ENCODE measurements around the gene MLLT6.

MLLT6 gene

DNA sequence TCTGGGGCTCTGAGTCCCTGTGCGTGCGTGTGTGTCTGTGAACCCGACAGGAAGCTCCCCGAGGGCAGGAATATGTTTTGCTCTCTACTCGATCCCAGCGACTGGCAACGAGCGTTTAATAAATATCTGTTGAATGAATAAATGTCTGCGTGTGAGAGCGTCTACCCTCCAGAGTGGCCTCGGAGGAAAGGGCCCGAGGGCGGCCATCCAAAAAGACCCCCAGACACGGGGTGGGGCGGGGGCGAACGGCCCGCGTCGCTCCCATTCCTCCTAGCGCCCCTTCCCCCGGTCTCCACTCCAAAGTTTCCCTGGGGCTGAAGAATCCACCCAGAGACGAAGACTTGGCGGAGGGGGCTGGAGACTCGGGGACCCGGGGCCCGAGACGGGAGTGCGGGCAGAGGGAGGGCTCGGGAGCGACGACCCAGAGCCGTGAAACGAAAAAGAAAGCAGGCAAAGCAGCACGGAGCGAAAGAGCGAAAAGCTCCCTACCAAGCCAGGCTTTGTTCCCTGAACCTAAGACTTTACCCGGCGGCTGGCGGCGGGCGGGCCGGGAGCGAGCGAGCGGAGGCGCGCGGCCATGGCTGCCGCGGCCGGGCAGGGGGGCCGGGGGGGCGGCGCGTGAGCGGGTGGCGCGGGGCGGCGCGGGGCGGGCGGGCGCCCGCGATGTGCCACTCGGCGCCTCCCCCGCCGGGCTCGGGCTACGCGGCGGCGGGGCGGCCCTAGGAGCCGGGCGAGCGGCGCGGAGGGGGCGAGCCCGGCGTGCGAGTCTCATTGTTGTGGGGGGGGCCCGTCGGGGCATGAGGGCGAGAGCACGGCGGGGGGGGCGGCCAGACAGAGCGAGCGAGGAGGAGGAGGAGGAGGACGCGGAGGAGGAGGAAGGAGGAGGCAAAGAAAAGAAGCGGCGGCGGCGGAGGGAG, at the start of gene MLLT6:
Gene MLLT6, plus strand, starts transcription at position 668 of the 917 bp plus-strand sequence. CDS start 360 bp downstream, outside the sequence.
- no peak for DNase-seq

GRCh38 chr17:38656959-38657823, 47.9 kb upstream of the MLLT6 start:
- DNase-seq = no peak

- no peak for DNase-seq
These were observed 47.0 kb upstream of the MLLT6 start for GRCh38 chr17:38657824-38658740.

- DNase-seq = no peak
These were observed 46.2 kb upstream of the MLLT6 start for GRCh38 chr17:38658741-38659345.

DNA sequence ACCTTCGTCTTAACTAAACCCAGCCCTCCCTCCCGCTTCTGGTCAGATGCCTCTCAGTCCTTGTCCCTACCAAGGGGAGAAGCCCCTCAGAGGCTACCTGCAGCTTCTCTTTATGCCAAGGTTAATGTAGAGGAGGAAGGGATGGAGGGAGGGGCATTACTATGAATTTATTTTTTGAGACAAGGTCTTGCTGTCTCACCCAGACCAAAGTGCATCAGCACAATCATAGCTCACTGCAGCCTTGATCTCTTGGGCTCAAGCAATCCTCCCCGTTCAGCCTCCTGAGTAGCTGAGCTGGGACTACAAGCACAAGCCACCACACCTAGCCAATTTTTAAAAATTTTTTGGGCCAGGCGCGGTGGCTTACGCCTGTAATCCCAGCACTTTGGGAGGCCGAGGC, 45.7 kb upstream of the MLLT6 start:
- no peak for DNase-seq

DNA sequence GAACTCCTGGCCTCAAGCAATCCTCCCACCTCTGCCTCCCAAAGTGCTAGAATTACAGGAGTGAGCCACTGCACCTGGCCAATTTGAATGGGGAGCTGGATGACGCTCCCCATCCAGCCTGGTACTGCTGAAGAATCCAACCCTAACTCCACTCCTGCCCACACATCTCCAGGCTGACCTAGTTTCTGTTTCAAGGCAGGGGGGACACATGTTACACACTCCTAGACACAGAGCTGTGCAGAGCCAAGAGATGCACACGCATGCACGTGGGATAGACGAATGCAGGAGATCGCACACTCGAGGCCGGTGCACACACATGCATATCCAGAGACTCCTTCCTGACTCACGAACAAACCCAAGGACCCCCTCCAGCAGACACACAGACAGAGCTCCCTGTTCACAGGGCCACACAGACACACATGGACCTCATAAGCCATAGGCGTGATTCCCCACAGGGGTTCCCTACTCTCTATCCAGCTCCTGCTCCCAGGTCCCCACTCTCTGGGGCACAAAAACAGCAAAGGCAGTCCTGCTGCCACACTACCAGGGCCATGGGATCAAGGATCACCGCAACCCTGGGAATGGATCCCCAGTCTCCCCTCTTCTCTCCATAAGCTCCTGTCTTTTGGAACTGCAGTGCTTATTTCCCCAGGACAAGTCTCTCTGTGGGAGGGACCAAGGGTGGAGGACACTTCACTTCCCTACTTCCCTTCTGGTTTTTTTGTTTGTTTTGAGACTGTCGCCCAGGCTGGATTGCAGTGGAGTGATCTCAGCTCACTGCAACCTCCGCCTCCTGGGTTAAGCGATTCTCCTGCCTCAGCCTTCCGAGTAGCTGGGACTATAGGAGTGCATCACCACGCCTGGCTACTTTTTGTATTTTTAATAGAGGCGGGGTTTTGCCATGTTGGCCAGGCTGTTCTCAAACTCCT, 44.7 kb upstream of the MLLT6 start:
- no peak for DNase-seq

DNA sequence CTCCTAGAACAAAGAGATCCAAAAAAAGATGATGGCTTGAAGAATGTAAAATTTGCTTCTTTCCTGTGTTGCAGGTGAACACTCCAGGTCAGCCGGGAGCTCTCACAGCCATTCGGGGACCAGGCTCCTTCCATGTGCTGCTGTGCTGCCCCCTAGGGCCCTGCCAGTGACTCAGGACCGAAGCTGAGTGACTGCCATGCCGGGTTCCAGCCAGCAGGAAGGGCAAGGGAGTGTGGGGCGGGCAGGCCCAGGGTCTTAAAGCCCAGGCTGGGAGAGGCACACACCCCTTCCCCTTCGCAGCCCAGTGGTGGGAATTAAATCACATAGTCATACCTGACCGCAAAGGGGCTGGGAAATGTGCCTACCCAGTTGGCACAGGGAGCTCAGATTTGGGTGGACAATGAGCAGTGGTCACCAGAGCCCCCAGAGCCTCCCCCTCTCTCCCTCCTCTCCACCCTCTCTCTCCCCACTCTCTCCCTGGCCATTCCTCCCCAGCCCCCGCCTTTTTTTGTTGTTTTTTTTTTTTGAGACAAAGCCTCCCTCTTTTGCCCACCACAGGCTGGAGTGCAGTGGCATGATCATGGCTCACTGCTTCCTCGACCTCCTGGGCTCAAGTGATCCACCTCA, 41.8 kb upstream of the MLLT6 start:
- peak; percentile 36 for DNase-seq

DNA sequence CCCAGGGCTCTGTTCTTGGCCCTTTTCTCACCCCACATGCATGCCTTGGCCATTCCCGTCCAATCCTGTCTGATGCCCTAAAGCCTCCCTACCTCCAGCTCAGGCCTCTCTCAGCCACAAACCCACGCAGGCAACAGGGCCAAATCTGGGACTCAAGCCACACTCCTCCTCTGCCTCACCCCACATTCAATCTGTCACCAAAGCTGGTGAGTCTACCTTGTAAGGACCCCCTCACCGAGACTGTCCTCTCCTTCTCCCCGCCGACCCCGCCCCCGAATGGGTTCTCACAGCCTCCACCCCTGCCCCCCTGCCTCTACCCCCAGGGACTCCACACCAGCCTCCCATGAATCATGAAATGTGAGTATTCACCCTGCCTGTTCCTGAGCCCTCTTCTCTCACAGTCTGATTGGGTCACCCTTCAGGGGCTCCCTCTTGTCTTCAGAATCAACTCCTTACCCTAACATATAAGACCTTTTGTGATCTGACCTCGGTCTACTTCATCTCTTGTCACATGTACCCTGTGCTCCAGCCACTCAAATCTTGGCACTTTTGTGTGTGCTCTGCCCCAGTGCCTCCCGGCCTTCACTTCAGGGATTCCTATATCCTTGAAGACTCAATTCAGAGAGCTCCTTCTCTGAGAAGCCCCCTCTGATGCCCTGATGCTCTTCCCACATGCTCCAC, 41.0 kb upstream of the MLLT6 start:
- no peak for DNase-seq

DNA sequence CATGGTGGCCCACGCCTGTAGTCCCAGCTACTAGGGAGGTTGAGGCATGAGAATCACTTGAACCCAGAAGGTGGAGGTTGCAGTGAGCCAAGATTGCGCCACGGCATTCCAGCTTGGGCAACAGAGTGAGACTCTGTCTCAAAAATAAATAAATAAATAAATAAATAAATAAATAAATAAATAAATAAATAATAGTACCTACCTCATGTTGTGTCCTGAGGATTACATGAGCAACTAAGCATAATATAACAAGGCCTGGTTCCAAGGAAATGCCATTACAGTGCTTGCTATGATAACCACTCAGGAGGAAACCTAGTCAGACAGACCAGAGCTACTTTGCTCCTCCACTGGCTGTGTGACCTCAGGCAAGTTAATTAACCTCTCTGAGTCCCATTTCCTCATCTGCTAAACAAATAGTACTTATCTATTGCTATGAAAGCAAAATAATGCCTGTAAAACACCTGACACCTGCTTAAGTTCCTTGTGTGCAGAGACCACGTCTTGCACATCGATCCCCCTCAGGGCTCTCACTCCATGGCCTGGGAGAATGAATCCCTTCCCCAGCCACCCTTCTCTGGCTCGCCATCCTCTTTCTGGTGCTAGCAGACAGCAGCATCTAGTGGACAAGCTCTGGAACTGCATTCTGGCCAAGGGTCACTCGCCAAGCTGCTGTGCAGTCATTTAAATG, 37.8 kb upstream of the MLLT6 start:
- DNase-seq = no peak

GRCh38 chr17:38667787-38668122, 37.3 kb upstream of the MLLT6 start:
- no peak for DNase-seq

DNA sequence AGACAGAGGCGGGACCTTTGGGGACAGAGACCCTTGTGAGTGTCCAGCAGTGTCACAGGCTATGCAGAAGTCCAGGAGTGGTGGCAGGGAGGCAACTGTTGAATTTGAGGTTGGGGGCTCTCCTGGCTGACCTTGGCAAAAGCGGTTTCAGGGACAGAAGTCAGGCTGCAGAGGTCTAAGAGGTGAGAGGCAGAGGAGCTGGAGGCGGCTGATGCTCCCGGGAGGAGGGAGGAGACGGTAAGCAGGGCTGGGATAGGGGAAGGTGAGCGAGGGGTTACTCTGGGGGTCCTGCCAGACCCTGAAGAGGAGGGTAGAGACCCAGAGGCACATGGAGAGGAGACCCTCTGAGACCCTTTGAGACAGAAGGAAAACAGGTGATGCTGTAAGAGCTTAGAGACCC, 35.6 kb upstream of the MLLT6 start:
- no peak for DNase-seq

GRCh38 chr17:38671939-38672720, 32.9 kb upstream of the MLLT6 start:
- no peak for DNase-seq

GRCh38 chr17:38672788-38673706, 32.0 kb upstream of the MLLT6 start:
- DNase-seq = no peak

DNA sequence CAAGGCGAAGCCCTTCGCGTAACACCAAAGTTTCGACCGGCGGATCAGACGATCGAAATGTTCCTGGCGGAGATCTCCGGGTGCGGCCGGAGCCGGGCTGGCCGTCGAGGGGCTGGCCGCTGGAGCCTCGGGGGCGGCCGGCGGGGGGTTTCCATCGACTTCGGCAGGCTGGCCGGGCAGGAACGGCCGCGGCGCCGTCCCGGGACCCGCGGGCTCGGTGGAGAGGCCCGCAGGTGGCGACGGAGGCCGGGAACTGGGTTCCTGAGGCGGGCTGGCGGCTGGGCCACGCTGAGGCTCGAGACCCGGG, 31.4 kb upstream of the MLLT6 start:
- DNase-seq = no peak

DNA sequence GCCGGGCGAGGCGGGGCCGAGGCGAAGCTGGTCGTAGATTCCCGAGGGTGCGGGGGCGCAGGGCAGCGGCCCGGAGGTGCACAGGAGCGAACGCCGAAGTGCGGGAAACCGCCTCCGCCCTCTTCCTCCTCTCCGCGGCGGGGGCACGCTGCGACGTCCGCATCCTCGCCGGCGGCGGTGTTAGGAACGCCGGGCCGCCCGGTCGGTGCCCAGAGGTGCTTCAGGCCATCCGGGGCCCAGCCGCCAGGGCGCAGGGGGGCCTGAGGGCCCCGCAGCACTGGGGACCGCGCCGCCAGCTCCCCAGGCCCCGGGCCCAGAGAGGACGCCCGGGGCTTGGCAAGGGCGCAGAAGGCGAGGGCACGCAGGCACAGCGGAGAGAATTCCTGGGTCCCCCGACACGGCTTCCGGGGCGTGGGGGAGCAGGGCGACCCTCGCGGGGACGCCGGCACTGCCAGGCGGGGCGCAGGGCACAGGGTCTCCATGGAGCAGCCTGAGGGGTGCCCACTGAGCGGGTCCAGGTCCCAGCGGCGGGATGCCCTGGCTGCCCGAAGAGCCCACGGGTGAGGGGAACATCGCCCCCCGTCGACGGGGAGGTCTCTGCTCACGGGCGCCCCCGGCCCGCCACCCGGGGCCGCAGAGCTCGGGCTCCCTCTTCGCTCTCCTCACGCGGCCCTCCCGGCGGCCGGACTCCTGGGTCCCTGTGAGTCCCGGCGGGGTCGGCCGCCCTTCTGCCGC, 30.9 kb upstream of the MLLT6 start:
- DNase-seq = no peak

GRCh38 chr17:38674749-38675615, 30.1 kb upstream of the MLLT6 start, which contains the start of gene EPOP:
EPOP (minus strand) TSS chr17:38674957; CDS start chr17:38674495, 462 bp downstream.
- DNase-seq = peak; percentile 47

Data from NCI-H1436 treated with DMSO at 0.1 percent for 48 hours (cell line).